COLO668 (cell line): ENCODE data around the gene AUH.

Experiments used
- DNase-seq: peaks from one replicate; lab custom pipeline; 2025; ENCODE audit not compliant: unreplicated experiment; lab: John Stamatoyannopoulos, UW

The AUH gene

GRCh38 chr9:91297306-91297705, 64.4 kb downstream of the AUH start:
- DNase-seq, result no peak

DNA sequence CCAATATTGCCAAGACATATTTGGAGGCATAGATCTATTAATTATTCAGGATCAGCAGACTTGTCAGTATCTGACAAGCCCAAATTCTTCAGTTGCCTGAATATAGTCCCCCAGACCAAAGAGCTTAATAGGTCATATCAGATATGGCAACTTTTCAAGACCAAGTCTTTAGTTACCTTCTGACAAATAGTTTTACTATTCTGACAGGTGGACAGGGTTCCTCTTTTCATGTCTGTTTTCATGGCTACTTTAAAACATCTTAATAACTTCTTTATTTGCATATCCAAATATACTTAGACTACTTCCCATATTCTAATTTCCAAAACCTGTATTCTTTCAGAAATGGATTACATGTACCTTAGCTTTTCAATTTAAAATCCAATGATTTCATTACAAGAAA, 65.4 kb downstream of the AUH start:
- DNase-seq, result no peak

DNA sequence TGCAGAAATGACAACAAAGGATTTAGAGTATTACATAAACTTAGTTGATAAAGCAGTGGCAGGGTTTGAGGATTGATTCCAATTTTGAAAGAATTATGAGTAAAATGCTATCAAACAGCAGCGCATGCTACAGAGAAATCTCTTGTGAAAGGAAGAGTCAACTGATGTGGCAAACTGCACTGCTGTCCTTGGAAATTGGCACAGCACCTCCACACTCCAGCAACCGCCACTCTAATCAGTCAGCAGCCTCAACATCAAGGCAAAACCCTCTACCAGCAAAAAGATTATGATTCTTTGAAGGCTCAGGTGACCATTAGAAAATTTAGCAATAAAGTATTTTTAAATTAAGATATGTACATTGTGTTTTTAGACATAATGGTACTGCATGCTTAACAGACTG, 66.4 kb downstream of the AUH start:
- DNase-seq, result no peak

DNA sequence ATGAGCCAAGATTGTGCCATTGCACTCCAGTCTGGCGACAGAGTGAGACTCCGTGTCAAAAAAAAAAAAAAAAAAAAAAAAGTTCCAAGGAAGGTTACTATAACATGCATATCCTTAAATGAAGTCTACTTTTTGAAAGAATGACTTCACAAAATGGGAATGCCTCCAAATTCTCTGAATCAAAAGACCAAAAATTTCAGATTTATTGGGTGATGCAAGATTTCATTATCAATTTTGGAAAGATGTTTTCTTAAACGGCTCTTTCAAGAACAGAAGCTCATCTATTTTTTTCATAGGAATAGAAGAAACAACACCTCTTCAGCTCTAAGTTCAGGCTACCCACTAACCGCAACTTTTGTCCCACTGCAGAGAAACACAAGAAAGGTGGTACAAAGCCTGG, 69.9 kb downstream of the AUH start:
- no peak for DNase-seq

DNA sequence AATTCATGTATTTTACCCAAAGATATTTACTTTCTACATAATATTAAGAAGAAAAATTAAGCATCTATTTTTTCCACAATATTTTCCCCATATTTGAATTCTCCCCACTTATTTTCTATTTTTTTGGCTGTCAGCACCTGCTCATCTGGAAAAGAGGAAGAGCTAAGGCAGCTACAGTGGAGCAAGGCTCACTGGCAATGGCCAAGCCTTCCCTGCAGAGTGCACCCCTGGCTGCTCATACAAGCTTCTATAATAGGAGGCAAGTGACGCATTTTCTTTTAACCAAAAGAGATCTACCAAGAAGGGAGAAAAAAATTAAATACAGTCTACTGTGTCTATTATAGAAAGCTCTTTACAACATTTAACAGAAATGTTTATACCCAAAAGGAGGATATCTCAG, 72.5 kb downstream of the AUH start:
- no peak for DNase-seq

DNA sequence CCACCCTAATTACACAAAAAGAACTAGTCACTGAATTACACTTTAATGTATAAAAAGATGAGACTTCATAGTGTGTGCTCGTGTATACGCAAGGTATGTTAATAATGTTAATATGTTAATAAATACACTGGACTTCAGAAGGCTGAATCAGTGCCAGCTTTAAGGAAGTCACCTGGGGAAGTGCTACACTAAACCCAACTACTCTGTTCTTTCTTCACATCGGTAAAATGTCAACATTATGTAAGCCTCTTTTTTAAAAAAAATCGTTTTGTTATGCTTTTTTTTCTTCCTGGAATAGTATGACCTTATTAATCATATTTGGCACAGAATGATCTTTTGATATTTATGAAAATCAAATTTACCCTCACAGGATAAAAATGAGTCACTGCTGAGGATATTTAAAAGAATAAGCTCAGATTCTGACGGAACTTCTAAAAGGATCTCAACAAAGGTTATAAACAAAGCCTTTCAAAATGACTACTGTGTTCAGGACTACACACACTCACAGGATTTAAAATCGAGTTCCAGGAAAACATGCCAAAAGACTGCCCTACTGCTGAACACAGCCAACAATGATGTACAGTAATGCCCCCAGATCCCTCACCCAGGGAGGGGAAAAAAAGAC, 75.9 kb downstream of the AUH start:
- DNase-seq, result no peak

DNA sequence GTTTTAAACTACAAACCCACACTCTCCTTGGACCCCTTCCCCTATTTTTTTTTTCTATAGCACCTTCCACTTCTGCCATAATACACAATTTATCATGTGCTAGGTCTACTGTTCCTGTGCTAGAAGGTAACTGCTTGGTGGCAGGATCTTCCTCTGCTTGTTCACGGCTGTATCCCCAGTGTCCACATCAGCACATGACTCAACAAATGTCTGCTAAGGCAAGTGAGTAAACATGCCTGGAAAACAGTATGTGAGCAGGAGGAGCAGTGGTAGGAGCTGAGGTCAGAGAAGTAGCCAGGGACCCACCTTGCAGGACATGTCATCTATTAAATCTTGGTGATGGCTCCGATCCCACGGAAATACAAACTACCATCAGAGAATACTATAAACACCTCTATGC, 79.4 kb downstream of the AUH start:
- no peak for DNase-seq

DNA sequence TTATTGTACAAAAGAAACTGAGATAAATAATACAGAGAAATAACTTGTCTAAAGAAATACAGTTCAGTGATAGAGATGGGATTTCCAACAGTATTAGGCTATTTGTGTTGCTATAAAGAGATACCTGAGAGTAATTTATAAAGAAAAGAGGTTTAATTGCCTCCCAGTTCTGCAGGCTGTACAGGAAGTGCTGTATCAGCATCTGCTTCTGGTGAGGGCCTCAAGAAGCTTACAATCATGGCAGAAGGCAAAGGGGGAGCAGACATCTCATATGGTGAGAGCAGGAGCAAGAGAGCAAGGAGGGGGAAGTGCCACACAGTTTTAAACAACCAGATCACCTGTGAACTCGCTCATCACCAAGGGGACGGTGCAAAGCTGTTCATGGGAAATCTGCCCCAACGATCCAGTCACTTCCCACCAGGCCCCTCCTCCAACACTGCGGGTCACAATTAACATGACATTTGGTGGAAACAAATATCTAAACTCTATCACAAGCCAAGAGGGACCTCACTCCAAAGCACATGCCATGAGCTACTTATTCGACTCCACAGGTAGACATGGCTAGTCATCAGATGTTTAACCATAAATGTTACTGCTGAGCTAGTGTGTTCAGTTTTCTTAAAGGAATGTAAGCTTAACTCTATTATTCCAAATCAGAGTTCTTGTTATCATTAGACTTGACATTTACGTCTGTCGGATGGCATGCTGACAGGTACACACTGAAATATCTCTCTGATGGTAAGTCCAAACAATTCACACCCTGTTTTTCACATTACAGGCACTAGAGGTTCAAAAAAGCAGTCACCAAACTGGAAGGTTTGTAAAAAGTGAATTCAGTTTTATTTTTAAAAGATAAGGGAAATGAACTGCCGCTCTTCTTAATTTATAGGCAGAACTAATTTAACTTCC, 82.2 kb downstream of the AUH start:
- no peak for DNase-seq

DNA sequence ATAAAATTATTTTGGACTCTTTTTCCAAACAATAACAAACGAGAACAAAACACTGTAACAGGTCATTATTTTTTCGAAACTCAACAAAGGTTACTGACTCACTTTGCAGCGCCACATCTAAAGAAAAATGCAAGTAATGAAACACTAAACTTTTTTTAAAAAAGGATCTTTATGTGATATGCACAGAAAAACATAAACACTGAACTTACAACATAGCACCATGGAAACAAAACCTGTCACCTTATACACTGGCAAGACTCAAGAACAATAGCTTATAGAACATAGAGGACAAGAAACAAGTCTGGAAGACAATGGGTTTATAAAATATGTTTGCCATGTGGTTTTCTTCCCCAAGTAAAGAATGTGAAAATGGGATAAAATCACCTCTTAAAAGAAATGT, 85.2 kb downstream of the AUH start:
- DNase-seq, result no peak

GRCh38 chr9:91275655-91276054, 86.1 kb downstream of the AUH start:
- no peak for DNase-seq

DNA sequence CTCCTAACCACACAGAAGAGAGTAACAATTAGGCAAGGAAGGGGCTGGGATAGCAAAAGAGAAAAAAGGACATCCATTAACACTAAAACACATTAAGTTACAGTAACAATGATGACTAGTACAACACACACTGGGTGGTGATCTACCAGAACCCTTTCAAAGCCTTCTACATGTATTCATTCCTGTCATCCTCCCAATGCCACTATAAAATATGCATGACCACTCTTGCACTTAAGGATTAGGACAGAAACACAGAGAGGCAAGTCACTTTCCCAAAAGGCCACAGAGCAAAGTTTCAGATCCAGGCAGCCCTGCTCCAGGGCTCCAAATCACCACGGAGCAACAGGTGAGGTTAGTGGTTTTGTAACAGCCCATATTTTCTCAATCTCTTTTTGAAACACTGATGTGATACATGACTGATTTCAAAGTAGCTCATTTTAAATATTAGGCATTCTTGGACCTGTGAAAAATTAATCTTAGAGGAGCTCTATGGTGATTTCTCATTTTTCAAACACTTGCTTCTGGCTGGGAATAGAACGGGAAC, 86.7 kb downstream of the AUH start:
- no peak for DNase-seq

DNA sequence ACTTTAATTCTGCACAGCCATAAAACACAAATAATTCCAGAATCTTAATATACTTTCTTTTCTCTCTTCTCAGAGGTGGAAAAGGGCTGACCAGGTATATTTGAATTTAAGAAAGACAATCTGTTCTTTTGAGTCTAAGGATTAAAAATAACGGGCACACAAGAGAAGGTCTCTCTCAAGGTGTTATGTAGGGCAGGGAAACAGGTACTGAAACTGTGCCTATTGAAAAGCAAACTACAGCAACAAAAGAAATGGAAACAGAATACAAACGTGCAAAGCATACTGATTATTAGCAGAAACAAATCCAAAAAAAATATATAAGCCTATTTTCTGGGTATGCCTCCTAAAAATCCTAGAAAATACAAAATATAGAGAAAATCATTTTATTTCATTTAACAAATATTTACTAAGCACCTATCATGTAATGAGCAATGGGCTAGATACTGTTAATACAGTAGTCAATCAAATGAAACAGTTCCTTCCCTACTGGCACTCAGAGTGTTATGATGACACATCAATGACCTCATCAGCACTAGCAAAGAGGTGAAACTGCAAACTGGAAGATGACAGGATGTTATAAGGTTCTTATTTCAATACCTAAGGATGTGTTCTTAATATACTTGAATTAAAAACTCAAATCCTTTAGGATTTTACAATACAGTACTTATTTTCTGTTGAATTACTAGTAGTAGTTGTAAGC, 87.7 kb downstream of the AUH start:
- DNase-seq, result no peak

- no peak for DNase-seq
These were observed 90.6 kb downstream of the AUH start for GRCh38 chr9:91271156-91271555.

DNA sequence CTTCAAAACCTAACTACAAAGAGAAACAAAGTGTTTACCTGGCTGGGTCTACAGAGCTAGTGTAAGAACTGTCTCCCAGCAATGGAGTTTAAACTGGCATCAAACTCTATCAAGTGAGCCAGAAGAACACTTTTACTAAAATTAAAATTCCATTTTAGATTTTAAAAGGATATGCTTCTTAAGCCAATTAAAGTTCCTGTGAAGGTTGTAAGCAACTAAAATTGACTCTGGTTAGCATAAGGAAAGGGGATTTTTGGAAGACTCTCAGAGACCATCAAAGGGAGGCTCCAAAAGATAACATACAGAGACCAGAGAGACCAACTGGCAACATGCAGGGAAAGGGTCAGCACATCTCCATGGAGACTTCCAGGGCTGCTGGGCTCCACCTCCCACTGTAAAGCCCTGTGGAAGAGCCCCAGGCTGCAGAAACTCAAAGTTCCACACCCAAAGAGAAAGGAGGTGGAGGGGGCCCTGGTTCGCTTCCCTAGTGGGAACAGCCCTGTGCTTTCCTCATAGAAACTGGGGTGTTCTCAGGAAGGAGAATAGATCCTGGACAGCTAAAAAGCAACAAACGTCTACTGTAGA, 91.7 kb downstream of the AUH start:
- no peak for DNase-seq

GRCh38 chr9:91266448-91266847, 95.3 kb downstream of the AUH start:
- no peak for DNase-seq

DNA sequence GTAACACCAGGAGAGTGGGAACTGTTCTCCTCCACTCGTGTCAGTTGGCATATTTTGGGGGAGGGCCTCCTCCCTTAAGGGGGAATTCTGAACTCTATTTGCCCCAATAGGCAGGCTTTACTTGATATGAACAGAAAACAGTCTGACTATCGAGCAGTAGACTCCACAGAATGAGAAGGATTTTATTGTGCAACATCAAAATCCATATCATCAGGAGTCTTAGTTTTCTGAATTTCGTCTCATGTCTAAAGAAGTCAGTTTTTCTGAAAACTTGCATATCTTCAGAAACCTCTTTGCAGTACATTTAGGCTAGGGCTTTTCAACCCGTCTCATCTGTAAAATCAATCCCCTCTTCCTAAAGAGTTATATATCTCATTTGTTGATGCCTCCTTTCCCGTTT, 96.2 kb downstream of the AUH start:
- no peak for DNase-seq

DNA sequence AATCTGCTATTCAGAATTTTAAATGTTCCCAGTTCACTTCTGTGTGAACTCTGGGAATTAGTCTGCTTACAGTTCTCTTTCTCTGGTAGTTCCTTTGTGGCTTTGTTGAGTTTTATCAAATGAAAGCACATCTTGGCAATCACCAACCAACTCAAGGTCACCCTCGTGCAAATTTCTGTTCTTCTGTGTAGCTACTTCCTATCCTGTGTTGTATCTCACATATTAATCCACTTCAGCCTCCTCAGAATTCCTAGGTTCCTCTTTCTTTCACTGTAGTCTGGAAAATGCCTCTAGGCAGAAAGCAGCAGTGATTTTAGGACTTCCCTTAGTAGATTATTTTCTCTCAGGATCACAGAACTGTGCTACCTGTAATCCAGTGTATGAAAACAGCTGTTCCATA, 100.3 kb downstream of the AUH start:
- DNase-seq, result no peak

DNA sequence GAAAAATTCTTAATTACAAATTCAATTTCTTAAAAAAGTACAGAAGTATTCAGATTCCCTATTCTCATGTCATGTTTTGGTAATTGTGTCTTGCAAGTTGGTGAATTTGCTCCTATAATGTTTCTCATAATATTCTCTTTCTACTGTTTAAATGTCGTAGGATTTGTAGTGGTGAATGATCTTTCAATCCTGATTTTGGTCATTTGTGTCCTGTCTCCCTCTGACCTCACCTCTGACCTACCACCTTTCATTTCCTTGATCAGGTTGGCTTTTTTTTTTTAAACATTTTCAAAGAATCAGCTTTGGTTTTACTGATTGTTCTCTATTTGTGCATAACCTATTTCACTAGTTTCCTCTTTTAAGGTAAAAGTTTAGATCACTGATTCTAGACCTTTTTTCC, 102.6 kb downstream of the AUH start:
- DNase-seq, result no peak

DNA sequence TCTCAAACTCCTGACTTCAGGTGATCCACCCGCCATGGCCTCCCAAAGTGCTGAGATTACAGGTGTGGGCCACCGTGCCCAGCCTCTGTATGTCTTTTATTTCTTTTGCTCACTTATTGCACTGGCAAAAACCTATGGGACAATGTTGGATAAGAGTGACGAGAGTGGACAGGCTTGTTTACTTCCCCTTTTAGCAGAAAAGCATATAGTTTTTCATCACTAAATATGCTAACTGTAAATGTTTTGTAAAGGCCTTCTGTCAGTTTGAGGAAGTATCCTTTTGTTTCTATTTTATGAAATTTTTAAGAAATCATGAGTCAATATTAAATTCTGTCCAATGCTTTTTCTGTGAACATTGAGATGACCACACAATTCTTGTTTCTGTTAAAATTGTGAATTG, 103.3 kb downstream of the AUH start:
- DNase-seq, result no peak

GRCh38 chr9:91256235-91256634, 105.5 kb downstream of the AUH start:
- DNase-seq, result no peak

DNA sequence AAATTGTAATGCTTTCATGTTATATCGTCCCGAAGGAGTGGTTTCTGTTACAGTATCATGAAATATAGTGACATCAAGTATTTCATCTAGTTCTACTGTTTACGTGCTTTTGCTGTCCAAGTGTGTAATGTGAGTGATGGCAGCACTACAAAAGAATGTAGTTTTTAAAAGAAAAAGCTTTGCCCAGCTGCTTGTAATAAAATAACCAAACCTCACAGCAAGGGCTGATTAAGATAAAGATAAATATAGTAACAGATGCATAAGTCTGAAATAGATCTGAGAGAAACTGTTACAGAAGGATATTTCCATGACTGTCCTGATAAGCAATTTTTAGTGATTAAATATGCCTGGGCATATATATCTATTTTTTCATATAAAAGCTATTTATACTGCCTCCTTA, 106.4 kb downstream of the AUH start:
- DNase-seq, result no peak
